AG04450 (cell line): ENCODE measurements around the gene ERRFI1. TPM values are rescaled to one million over a fixed set of nuclear protein-coding genes. Genes with fewer than 3 reads are reported as not detected.

Experiments
- CTCF ChIA-PET: fragments of 300-600, 350-600 bp; formaldehyde crosslinking; extraction: SDS; loops from one replicate; lab custom pipeline; 2022; ENCODE audit warnings: antibody characterized with exemption, inconsistent platforms; lab: Charles Lee
- POLR2A ChIA-PET: fragments of 350-600 bp; formaldehyde crosslinking; extraction: SDS; loops from one replicate; lab custom pipeline; 2021; ENCODE audit warnings: antibody characterized with exemption, inconsistent platforms; lab: Yijun Ruan, JAX
- DNase-seq: peaks from one replicate; pipeline ENCODE4 v3.0.0-alpha.2; 2011; ENCODE audit warnings: low read depth, low spot score
- H3K27ac ChIP-seq: one replicate; pipeline ENCODE4 v1.5.1; 2012; ENCODE audit warnings: low read depth, low read length, control low read depth
- H3K27me3 ChIP-seq: one replicate; pipeline ENCODE4 v1.6.0; 2012; ENCODE audit warnings: low read length; ENCODE audit not compliant: control insufficient read depth, insufficient read depth
- H3K4me3 ChIP-seq: 2 replicates; pipeline ENCODE4 v1.5.1; 2011; ENCODE audit warnings: mild to moderate bottlenecking, low read depth, low read length, control low read depth
- H3K9me3 ChIP-seq: 2 replicates; pipeline ENCODE4 v1.5.1; 2012; ENCODE audit warnings: low read length; ENCODE audit not compliant: control insufficient read depth, insufficient read depth
- polyA plus RNA-seq: library from polyadenylated mRNA; depleted of rRNA; stranded (reverse); fragments of >200 nt; gene quantifications from 2 replicates; pipeline ENCODE4 v1.2.3, GENCODE V29; 2011
- TF ChIP-seq, protein P1 (sequence below): IDR thresholded peaks from 2 replicates; pipeline ENCODE4 v1.5.1; 2011; ENCODE audit warnings: low read depth, low read length, control low read depth, inconsistent platforms

The ERRFI1 gene
- polyA plus RNA-seq, 1 experiment: 105 TPM

DNA sequence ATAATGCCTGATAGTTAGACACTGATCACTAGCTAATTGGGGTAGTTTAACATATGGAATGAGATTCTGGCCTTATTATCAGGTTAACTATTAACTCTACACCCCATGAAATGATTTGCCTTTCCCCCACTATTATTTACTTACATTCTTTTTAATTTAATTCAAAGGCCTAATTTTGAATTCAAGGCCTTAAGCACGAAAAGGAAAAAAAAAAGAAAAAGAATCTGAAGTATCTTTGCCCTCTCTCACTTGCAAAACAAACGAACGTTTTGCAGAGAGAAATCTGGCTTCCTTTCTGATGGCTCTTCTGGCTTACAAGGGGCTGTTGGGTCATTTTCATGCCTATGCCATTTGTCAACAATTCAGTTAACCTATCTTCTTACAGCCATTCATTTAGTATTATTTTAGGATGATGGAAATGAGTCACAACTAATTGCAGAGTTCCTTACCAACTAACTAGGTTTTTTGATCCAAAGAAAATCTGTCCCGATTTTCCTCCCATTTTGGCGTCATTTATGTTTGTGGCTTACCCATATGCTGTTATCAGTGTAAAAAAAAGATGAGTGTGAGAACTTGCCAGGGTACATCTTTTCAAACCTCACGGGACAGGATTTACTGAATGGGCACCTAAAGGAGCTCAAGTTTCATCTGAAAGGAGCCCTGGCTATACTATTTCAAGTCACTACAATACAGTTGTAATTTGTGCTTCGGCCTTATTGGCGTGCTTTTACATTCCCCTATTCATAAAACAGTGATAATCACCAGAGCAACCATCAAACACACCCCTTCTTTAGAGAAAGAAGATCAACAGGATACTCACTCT, 1.9 kb upstream of the ERRFI1 start:
- no peaks in the 10 kb centered on the region for H3K27me3 ChIP-seq
- peak overlapping the region; percentile 15; the same call in 1 of the 2 replicates for H3K4me3 ChIP-seq
- DNase-seq: no peak
- TF ChIP-seq, protein P1, sequence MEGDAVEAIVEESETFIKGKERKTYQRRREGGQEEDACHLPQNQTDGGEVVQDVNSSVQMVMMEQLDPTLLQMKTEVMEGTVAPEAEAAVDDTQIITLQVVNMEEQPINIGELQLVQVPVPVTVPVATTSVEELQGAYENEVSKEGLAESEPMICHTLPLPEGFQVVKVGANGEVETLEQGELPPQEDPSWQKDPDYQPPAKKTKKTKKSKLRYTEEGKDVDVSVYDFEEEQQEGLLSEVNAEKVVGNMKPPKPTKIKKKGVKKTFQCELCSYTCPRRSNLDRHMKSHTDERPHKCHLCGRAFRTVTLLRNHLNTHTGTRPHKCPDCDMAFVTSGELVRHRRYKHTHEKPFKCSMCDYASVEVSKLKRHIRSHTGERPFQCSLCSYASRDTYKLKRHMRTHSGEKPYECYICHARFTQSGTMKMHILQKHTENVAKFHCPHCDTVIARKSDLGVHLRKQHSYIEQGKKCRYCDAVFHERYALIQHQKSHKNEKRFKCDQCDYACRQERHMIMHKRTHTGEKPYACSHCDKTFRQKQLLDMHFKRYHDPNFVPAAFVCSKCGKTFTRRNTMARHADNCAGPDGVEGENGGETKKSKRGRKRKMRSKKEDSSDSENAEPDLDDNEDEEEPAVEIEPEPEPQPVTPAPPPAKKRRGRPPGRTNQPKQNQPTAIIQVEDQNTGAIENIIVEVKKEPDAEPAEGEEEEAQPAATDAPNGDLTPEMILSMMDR: no peak
- peak overlapping the region; percentile 88 for H3K27ac ChIP-seq
- no peaks in the 10 kb centered on the region for H3K9me3 ChIP-seq
- POLR2A ChIA-PET: interaction anchor here (0.5 to 1.8 kb wide), 8 partner anchors 9 to 315 kb away, joined by 3 to 6 read pairs (median 4); no protein-coding TSS in a partner anchor
- CTCF ChIA-PET: interaction anchor here (0.7 to 1.4 kb wide), 2 partner anchors 13 to 53 kb away, joined by 3 to 7 read pairs; no protein-coding TSS in a partner anchor

DNA sequence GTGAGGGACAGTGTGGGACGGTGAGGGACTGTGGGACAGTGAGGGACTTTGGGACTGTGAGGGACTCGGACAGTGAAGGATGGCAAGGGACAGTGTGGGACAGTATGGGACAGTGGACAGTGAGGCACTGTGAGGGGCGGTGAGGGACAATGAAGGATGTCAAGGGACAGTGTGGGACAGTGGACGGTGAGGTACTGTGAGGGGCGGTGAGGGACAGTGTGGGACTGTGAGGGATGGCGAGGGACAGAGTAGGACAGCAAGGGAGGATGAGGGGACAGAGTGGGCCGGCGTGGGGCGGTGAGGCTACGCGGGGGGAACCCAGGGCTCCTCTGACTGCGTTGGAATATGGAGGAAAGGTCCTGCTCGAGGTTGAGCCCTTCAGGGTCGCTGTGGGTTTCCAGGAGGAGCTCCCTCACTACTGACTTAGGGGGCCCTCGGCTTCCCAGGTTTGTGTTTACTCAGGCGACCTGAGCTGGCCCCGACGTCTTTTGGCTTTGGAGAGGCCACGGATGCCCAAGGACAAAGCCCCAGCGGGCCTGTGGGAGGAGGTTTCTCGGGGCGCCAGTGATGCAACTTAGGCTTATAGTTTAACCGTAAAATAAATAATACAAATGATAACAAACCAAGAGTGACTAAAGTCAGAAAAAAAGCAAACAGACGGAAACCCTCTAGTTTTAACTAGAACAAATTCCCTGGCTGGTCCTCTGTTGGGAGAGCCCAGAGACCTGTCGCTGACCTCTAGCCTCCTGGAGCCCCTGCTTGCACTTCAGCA, 1.1 kb upstream of the ERRFI1 start:
- Histone ChIP-seq H3K9me3 (no peaks in the 10 kb centered on the region), H3K4me3 (peak overlapping the region; percentile 72), H3K27me3 (no peaks in the 10 kb centered on the region), H3K27ac (peak overlapping the region; percentile 88)
- ChIA-PET POLR2A (interaction anchor here (0.6 to 1.8 kb wide), 14 partner anchors 9 to 316 kb away, joined by 3 to 7 read pairs (median 4); no protein-coding TSS in a partner anchor), CTCF (interaction anchor here (0.7 to 1.0 kb wide), 2 partner anchors 52 to 68 kb away, joined by 3 read pairs; no protein-coding TSS in a partner anchor)
- no peak for DNase-seq
- TF ChIP-seq, protein P1: no peak

DNA sequence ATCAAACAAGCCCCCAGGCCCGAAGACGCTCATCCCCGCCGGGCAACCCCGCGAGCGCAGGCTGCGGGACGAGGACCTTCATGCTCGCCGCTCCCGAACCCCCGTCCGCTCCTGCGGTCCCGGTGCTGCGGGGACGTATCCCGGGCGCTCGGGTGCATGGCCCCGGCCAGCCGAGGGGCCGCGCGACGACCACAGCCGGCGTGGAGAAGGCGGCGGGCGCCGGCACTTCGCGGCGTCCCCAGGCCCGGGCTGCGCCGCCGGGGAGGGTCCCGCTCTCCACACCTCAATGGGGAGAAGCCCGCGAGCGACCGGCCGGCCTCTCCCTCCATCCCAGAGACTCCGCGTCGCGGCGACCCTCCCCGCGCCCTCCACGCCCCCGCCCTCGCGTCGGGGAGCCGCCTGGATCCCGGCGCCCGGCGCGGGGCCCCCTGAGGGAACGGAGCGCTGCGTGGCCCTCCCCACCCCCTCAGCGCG, 401 bp downstream of the ERRFI1 start:
- ChIA-PET POLR2A (interaction anchor here (0.6 to 1.8 kb wide), 6 partner anchors 15 to 318 kb away, joined by 3 to 6 read pairs (median 3); no protein-coding TSS in a partner anchor), CTCF (interaction anchor here (1.0 to 3.7 kb wide), 2 partner anchors 50 to 69 kb away, joined by 3 to 12 read pairs; no protein-coding TSS in a partner anchor)
- Histone ChIP-seq H3K4me3 (peak overlapping the region; percentile 80), H3K9me3 (no peaks in the 10 kb centered on the region), H3K27me3 (no peaks in the 10 kb centered on the region), H3K27ac (peak overlapping the region; percentile 11)
- TF ChIP-seq, protein P1: no peak
- no peak for DNase-seq

DNA sequence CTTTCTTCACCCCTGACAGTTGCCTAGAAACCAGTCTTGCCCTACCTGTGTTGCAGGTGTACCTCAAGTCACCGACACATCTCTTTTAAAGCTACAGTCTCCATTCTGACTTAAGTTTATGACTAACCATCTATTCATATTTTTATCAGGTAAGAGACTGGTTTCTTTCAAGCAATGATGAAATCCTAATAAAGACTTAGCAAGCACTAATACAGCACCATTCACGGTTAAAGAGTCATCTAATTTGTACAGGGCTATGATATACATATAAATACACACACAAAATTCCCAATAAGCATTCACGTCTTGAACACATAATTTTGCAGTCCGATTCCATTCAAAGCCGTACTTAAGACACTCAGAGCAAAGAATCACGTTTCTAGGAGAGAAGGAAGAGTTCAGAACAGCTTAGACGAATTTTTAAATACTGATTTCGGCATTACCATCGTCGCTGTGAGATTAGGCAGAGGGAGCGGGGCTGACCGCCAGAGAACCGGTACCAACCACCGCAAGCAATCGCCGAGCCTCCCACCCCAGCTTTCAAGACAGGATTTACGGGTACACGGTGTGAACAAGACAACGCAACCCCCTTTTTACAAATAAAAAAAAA, 943 bp downstream of the ERRFI1 start:
- ChIA-PET POLR2A (interaction anchor here (0.5 to 1.3 kb wide), 3 partner anchors 10 to 103 kb away, joined by 3 to 6 read pairs (median 3); no protein-coding TSS in a partner anchor), CTCF (interaction anchor here (0.5 to 3.7 kb wide), 4 partner anchors 9 to 192 kb away, joined by 3 to 12 read pairs (median 8); no protein-coding TSS in a partner anchor)
- DNase-seq: no peak
- Histone ChIP-seq H3K27me3 (no peaks in the 10 kb centered on the region), H3K9me3 (no peaks in the 10 kb centered on the region), H3K27ac (peak overlapping the region; percentile 11), H3K4me3 (peak overlapping the region; percentile 80)
- TF ChIP-seq, protein P1: no peak
